SK-N-SH (cell line): ENCODE data around the gene RNF180. TPM values are rescaled to one million over a fixed set of nuclear protein-coding genes. Genes with fewer than 3 reads are reported as not detected.

ENCODE experiments used
- CTCF ChIA-PET: fragments of 300-600, 350-600 bp; formaldehyde crosslinking; extraction: SDS; loops from one replicate; lab custom pipeline; 2021; lab: Yijun Ruan, JAX
- POLR2A ChIA-PET: fragments of 350-600 bp; sonication (Branson Sonifier 250); formaldehyde crosslinking; extraction: SDS; loops from one replicate; lab custom pipeline; 2020; ENCODE audit warnings: antibody characterized with exemption, inconsistent platforms; lab: Yijun Ruan, JAX
- DNase-seq: peaks from one replicate; pipeline ENCODE4 v3.0.0; 2012
- H2AFZ ChIP-seq: fragments of 200-600 bp; sonication (generic); 2 replicates; pipeline ENCODE4 v1.8.1; 2016; ENCODE audit warnings: antibody characterized with exemption, mild to moderate bottlenecking, low read depth
- H3F3A ChIP-seq: fragments of 200-600 bp; sonication (generic); replicated peaks from 2 replicates; pipeline ENCODE3; 2016; ENCODE audit warnings: antibody characterized with exemption, mild to moderate bottlenecking; ENCODE audit not compliant: insufficient read depth
- H3K27ac ChIP-seq, 2 experiments: fragments of 200-500 bp in 1 of 2; fragments of 200-600 bp in 1 of 2; sonication (Bioruptor generic) in 1 of 2; sonication (generic), shearing (Covaris generic) in 1 of 2; 2 replicates each; pipeline versions ENCODE4 v1.5.1 to v1.6.1; 2014 to 2016; ENCODE audit warnings: low read depth in 2 of 2, inconsistent platforms in 1 of 2, low read length in 1 of 2, mild to moderate bottlenecking in 1 of 2, mixed read lengths in 1 of 2
- H3K27me3 ChIP-seq: fragments of 200-600 bp; sonication (generic), shearing (Covaris generic); 2 replicates; pipeline ENCODE4 v1.6.1; 2016; ENCODE audit warnings: mixed run types; ENCODE audit not compliant: insufficient read depth
- H3K36me3 ChIP-seq, 2 experiments: fragments of 200-500 bp in 1 of 2; fragments of 200-600 bp in 1 of 2; sonication (Bioruptor generic) in 1 of 2; sonication (generic) in 1 of 2; replicated peaks in 1 of 2; 2 replicates each; pipeline versions ENCODE3 to v1.5.1; 2014 to 2016; ENCODE audit warnings: low read length in 1 of 2, mild to moderate bottlenecking in 1 of 2; ENCODE audit not compliant: insufficient read depth in 2 of 2, control insufficient read depth in 1 of 2
- H3K4me1 ChIP-seq, 2 experiments: fragments of 200-500 bp in 1 of 2; fragments of 200-600 bp in 1 of 2; sonication (Bioruptor generic) in 1 of 2; sonication (generic), shearing (Covaris generic) in 1 of 2; 2 replicates each; pipeline versions ENCODE4 v1.5.1 to v1.6.1; 2014 to 2016; ENCODE audit warnings: low read depth in 1 of 2, low read length in 1 of 2, mixed run types in 1 of 2; ENCODE audit not compliant: insufficient read depth in 2 of 2, control insufficient read depth in 1 of 2
- H3K4me2 ChIP-seq: fragments of 200-600 bp; sonication (generic), shearing (Covaris generic); 2 replicates; pipeline ENCODE4 v1.6.1; 2017; ENCODE audit warnings: mixed run types
- H3K4me3 ChIP-seq, 2 experiments: fragments of 200-500 bp in 1 of 2; fragments of 200-600 bp in 1 of 2; sonication (Bioruptor generic) in 1 of 2; sonication (generic), shearing (Covaris generic) in 1 of 2; 2 replicates each; pipeline versions ENCODE4 v1.5.1 to v1.8.1; 2014 to 2016; ENCODE audit warnings: low read depth in 2 of 2, inconsistent platforms in 1 of 2, low read length in 1 of 2, mild to moderate bottlenecking in 1 of 2, mixed read lengths in 1 of 2, moderate library complexity in 1 of 2
- H3K79me2 ChIP-seq: fragments of 200-600 bp; sonication (generic); 2 replicates; pipeline ENCODE4 v1.8.1; 2017; ENCODE audit warnings: mild to moderate bottlenecking; ENCODE audit not compliant: insufficient read depth
- H3K9ac ChIP-seq: fragments of 200-600 bp; sonication (generic); 2 replicates; pipeline ENCODE4 v1.6.1; 2017; ENCODE audit warnings: mixed run types
- H3K9me2 ChIP-seq: fragments of 200-600 bp; sonication (generic); 2 replicates; pipeline ENCODE4 v1.6.1; 2017; ENCODE audit warnings: mixed run types
- H3K9me3 ChIP-seq: fragments of 200-600 bp; sonication (generic); 2 replicates; pipeline ENCODE4 v1.6.1; 2017; ENCODE audit warnings: mixed run types, mild to moderate bottlenecking, moderate library complexity
- H4K20me1 ChIP-seq: fragments of 200-600 bp; sonication (generic); 2 replicates; pipeline ENCODE4 v1.6.1; 2017; ENCODE audit warnings: mild to moderate bottlenecking, mixed run types; ENCODE audit not compliant: insufficient read depth
- CHD2 ChIP-seq: fragments of 150-350 bp; IDR thresholded peaks from 2 replicates; pipeline ENCODE4 v1.6.1; 2018; ENCODE audit warnings: low read length; ENCODE audit not compliant: partially characterized antibody
- EZH2phosphoT487 ChIP-seq: fragments of 200-600 bp; sonication (generic); IDR thresholded peaks from 2 replicates; pipeline ENCODE4 v1.6.1; 2017; ENCODE audit warnings: low read depth, mixed run types, mild to moderate bottlenecking, antibody characterized with exemption, moderate library complexity, borderline replicate concordance
- FOSL2 ChIP-seq: IDR thresholded peaks from 2 replicates; pipeline ENCODE4 v1.4.0; 2012; ENCODE audit warnings: low read depth, mild to moderate bottlenecking, moderate library complexity, borderline replicate concordance
- GABPA ChIP-seq: IDR thresholded peaks from 2 replicates; pipeline ENCODE4 v1.4.0; 2012; ENCODE audit warnings: low read depth, mild to moderate bottlenecking
- GATA2 ChIP-seq: sonication (generic); formaldehyde crosslinking; IDR thresholded peaks from 2 replicates; pipeline ENCODE4 v1.5.0; 2020; ENCODE audit warnings: mild to moderate bottlenecking, missing genetic modification reagents
- NRF1 ChIP-seq: IDR thresholded peaks from 2 replicates; pipeline ENCODE4 v1.6.1; 2012; ENCODE audit warnings: low read depth, mild to moderate bottlenecking, low read length
- SMC3 ChIP-seq: IDR thresholded peaks from 2 replicates; pipeline ENCODE4 v1.6.1; 2012; ENCODE audit warnings: low read depth, low read length, improper control_type of control experiment
- WGBS: methylation state at CpG from one replicate; pipeline ENCODE4 v1.1.6; 2017; ENCODE audit warnings: low lambda C conversion rate; 5-methylcytosine and 5-hydroxymethylcytosine counted together
- polyA plus RNA-seq, 3 experiments: library from polyadenylated mRNA; depleted of rRNA; stranded (reverse); fragments of >200 nt; gene quantifications; 2 replicates each; pipeline ENCODE4 v1.2.3, GENCODE V29; 2012
- TF ChIP-seq, protein P1 (sequence below): IDR thresholded peaks from 2 replicates; pipeline ENCODE4 v1.6.1; 2012; ENCODE audit warnings: mild to moderate bottlenecking, low read depth, low read length, moderate library complexity
- TF ChIP-seq, protein P2 (sequence below): IDR thresholded peaks from 2 replicates; pipeline ENCODE4; 2012
- TF ChIP-seq, protein P3 (sequence below): fragments of 150-350 bp; IDR thresholded peaks from 2 replicates; pipeline ENCODE4 v1.6.1; 2017; ENCODE audit warnings: antibody characterized with exemption, low read length, low read depth, borderline replicate concordance
- TF ChIP-seq, protein P4 (sequence below): fragments of 200-600 bp; sonication (generic); IDR thresholded peaks from 2 replicates; pipeline ENCODE4 v1.6.1; 2017; ENCODE audit warnings: antibody characterized with exemption, mild to moderate bottlenecking, moderate library complexity

Gene RNF180
- polyA plus RNA-seq, 1 of the 3 experiments (the other 2 are of a cell fraction): 0.02 TPM

DNA sequence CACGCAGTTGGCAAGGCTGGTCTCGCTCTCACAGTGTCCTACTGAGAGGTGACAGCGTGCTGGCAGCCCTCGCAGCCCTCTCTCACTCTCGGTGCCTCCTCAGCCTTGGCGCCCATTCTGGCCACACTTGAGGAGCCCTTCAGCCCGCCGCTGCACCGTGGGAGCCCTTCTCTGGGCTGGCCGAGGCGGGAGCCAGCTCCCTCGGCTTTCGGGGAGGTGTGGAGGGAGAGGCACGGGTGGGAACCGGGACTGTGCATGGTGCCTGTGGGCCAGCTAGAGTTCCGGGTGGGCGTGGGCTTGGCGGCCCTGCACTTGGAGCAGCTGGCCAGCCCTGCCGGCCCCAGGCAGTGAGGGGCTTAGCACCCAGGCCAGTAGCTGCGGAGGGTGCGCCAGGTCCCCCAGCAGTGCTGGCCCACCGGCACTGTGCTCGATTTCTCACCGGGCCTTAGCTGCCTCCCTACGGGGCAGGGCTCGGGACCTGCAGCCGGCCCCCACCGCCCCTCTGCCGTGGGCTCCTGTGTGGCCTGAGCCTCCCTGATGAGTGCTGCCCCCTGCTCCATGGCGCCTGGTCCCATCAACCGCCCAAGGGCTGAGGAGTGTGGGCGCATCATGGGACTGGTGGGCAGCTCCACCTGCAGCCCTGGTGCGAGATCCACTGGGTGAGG lies 15.7 kb upstream of the RNF180 start (continued):
- TF ChIP-seq, protein P1, sequence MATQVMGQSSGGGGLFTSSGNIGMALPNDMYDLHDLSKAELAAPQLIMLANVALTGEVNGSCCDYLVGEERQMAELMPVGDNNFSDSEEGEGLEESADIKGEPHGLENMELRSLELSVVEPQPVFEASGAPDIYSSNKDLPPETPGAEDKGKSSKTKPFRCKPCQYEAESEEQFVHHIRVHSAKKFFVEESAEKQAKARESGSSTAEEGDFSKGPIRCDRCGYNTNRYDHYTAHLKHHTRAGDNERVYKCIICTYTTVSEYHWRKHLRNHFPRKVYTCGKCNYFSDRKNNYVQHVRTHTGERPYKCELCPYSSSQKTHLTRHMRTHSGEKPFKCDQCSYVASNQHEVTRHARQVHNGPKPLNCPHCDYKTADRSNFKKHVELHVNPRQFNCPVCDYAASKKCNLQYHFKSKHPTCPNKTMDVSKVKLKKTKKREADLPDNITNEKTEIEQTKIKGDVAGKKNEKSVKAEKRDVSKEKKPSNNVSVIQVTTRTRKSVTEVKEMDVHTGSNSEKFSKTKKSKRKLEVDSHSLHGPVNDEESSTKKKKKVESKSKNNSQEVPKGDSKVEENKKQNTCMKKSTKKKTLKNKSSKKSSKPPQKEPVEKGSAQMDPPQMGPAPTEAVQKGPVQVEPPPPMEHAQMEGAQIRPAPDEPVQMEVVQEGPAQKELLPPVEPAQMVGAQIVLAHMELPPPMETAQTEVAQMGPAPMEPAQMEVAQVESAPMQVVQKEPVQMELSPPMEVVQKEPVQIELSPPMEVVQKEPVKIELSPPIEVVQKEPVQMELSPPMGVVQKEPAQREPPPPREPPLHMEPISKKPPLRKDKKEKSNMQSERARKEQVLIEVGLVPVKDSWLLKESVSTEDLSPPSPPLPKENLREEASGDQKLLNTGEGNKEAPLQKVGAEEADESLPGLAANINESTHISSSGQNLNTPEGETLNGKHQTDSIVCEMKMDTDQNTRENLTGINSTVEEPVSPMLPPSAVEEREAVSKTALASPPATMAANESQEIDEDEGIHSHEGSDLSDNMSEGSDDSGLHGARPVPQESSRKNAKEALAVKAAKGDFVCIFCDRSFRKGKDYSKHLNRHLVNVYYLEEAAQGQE: no peak
- TF ChIP-seq GATA2 (CRISPR knock-in tag): no peak
- no peak for TF ChIP-seq NRF1
- no peak for TF ChIP-seq FOSL2

DNA sequence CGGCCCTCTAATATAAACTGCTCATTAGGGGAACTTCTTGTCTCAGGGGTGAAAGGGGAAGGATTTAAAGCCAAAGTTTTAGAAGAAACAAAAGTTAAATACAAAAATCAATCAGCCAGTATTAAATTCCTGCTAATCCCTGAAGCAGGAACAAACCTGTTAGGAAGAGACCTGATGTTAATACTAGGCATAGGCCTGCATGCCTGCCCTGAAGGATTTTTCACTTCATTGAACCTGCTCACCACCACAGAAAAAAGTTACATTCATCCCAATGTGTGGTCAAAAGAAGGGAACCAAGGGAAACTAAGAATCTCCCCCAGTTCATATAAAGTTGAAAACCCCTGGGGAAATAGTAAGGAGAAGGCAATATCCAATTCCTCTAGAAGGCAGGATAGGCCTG lies 9.4 kb upstream of the RNF180 start:
- H3K9ac ChIP-seq: no peak overlapping the region
- WGBS: 0% methylated on average over 1 of the region's 1 CpG
- ChIA-PET POLR2A (no interaction called here), CTCF (no interaction called here)
- no peaks in the 10 kb centered on the region for H3K9me2 ChIP-seq
- no peaks in the 10 kb centered on the region for H3K36me3 ChIP-seq
- no peaks in the 10 kb centered on the region for H3K4me1 ChIP-seq
- no peak for DNase-seq
- no peaks in the 10 kb centered on the region for H3K27me3 ChIP-seq
- no peak overlapping the region for H3K27ac ChIP-seq
- H4K20me1 ChIP-seq: no peaks in the 10 kb centered on the region
- no peaks in the 10 kb centered on the region for H3K79me2 ChIP-seq
- H3K4me2 ChIP-seq: no peak overlapping the region
- no peaks in the 10 kb centered on the region for H3K9me3 ChIP-seq
- no peak overlapping the region for H3K4me3 ChIP-seq
- no peak for TF ChIP-seq GABPA
- TF ChIP-seq, protein P2, sequence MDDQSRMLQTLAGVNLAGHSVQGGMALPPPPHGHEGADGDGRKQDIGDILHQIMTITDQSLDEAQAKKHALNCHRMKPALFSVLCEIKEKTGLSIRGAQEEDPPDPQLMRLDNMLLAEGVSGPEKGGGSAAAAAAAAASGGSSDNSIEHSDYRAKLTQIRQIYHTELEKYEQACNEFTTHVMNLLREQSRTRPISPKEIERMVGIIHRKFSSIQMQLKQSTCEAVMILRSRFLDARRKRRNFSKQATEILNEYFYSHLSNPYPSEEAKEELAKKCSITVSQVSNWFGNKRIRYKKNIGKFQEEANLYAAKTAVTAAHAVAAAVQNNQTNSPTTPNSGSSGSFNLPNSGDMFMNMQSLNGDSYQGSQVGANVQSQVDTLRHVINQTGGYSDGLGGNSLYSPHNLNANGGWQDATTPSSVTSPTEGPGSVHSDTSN: no peak
- TF ChIP-seq, protein P3, sequence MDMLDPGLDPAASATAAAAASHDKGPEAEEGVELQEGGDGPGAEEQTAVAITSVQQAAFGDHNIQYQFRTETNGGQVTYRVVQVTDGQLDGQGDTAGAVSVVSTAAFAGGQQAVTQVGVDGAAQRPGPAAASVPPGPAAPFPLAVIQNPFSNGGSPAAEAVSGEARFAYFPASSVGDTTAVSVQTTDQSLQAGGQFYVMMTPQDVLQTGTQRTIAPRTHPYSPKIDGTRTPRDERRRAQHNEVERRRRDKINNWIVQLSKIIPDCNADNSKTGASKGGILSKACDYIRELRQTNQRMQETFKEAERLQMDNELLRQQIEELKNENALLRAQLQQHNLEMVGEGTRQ: no peak
- TF ChIP-seq SMC3: no peak
- TF ChIP-seq, protein P4, sequence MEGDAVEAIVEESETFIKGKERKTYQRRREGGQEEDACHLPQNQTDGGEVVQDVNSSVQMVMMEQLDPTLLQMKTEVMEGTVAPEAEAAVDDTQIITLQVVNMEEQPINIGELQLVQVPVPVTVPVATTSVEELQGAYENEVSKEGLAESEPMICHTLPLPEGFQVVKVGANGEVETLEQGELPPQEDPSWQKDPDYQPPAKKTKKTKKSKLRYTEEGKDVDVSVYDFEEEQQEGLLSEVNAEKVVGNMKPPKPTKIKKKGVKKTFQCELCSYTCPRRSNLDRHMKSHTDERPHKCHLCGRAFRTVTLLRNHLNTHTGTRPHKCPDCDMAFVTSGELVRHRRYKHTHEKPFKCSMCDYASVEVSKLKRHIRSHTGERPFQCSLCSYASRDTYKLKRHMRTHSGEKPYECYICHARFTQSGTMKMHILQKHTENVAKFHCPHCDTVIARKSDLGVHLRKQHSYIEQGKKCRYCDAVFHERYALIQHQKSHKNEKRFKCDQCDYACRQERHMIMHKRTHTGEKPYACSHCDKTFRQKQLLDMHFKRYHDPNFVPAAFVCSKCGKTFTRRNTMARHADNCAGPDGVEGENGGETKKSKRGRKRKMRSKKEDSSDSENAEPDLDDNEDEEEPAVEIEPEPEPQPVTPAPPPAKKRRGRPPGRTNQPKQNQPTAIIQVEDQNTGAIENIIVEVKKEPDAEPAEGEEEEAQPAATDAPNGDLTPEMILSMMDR: no peak
- no peak for TF ChIP-seq GATA2 (CRISPR knock-in tag)
- TF ChIP-seq CHD2: no peak
- no peak for TF ChIP-seq EZH2phosphoT487
- H3F3A ChIP-seq: no peaks in the 10 kb centered on the region
- no peak overlapping the region for H2AFZ ChIP-seq
